ENCODE data around the gene LAMB4. TPM values are rescaled to one million over a fixed set of nuclear protein-coding genes. Genes with fewer than 3 reads are reported as not detected.

LAMB4 gene
- total RNA-seq (2022; extraction: Qiagen RNA extraction): 0.08 to 0.38 TPM (median 0.14 TPM) in 5 replicates

GRCh38 chr7:108130261-108130660, at the start of gene LAMB4:
Gene LAMB4 (minus strand): TSS chr7:108130361. CDS start chr7:108123164, 7,197 bp downstream.

GRCh38 chr7:108002726-108003598, 127.2 kb downstream of the LAMB4 start, which contains the start of gene LAMB1:
Gene LAMB1 (minus strand): TSS chr7:108003161. CDS start chr7:108002885, 276 bp downstream.

Other genes starting within 250 kb of the LAMB4 start
- 82.7 to 113 TPM (median 87.3 TPM) in 5 replicates for gene DLD, start 239.2 kb downstream of the LAMB4 start, total RNA-seq (2022; extraction: Qiagen RNA extraction)
- gene LAMB1, start 127.2 kb downstream of the LAMB4 start, total RNA-seq (2022; extraction: Qiagen RNA extraction): 99.7 to 137 TPM (median 108 TPM) in 5 replicates

All from A549 treated with Mapracorat at 1 μM for 4 hours (cell line).